WTC11 (cell line): ENCODE results near the gene MAP1B.

Source experiments
- CTCF ChIP-seq: fragments of 200-600 bp; IDR thresholded peaks from 2 replicates; pipeline ENCODE4 v1.8.0; 2022; ENCODE audit warnings: antibody characterized with exemption
- FOXK1 ChIP-seq: sonication (generic); formaldehyde crosslinking; IDR thresholded peaks from 2 replicates; pipeline ENCODE4 v1.8.0; 2022; ENCODE audit warnings: mild to moderate bottlenecking, moderate library complexity, missing genetic modification reagents
- FOXP1 ChIP-seq: sonication (generic); formaldehyde crosslinking; IDR thresholded peaks from 2 replicates; pipeline ENCODE4 v1.8.0; 2022; ENCODE audit warnings: missing genetic modification reagents, mild to moderate bottlenecking, moderate library complexity, borderline replicate concordance
- NFYB ChIP-seq: sonication (generic); formaldehyde crosslinking; conservative IDR thresholded peaks from 2 replicates; pipeline ENCODE4 v1.8.0; 2022; ENCODE audit warnings: low read depth, missing genetic modification reagents
- PREB ChIP-seq: sonication (generic); formaldehyde crosslinking; IDR thresholded peaks from 2 replicates; pipeline ENCODE4 v1.8.1; 2022; ENCODE audit warnings: mild to moderate bottlenecking, missing genetic modification reagents, moderate library complexity, borderline replicate concordance
- ZMAT4 ChIP-seq: fragments of 250-450 bp; sonication (Bioruptor Pico); IDR thresholded peaks from 2 replicates; pipeline ENCODE4 v1.9.0; 2021; ENCODE audit warnings: mild to moderate bottlenecking
- ZNF512 ChIP-seq: sonication (generic); formaldehyde crosslinking; IDR thresholded peaks from 2 replicates; pipeline ENCODE4 v1.8.1; 2022; ENCODE audit warnings: missing genetic modification reagents, borderline replicate concordance
- ZNF671 ChIP-seq: fragments of 250-450 bp; sonication (Bioruptor Pico); IDR thresholded peaks from 2 replicates; pipeline ENCODE4 v1.8.0; 2021; ENCODE audit warnings: mild to moderate bottlenecking
- TF ChIP-seq, protein P1 (sequence below): fragments of 250-450 bp; sonication (Bioruptor Pico); IDR thresholded peaks from 2 replicates; pipeline ENCODE4 v1.9.0; 2021; ENCODE audit warnings: mild to moderate bottlenecking, borderline replicate concordance
- TF ChIP-seq, protein P2 (sequence below): sonication (generic); formaldehyde crosslinking; IDR thresholded peaks from 2 replicates; pipeline ENCODE4 v1.8.0; 2022; ENCODE audit warnings: mild to moderate bottlenecking, missing genetic modification reagents
- TF ChIP-seq, protein P3 (sequence below): sonication (generic); formaldehyde crosslinking; IDR thresholded peaks from 2 replicates; pipeline ENCODE4 v1.8.1; 2023; ENCODE audit warnings: mild to moderate bottlenecking, missing genetic modification reagents

GRCh38 chr5:72064801-72065570 lies 42.3 kb upstream of the MAP1B start:
- TF ChIP-seq, protein P1, sequence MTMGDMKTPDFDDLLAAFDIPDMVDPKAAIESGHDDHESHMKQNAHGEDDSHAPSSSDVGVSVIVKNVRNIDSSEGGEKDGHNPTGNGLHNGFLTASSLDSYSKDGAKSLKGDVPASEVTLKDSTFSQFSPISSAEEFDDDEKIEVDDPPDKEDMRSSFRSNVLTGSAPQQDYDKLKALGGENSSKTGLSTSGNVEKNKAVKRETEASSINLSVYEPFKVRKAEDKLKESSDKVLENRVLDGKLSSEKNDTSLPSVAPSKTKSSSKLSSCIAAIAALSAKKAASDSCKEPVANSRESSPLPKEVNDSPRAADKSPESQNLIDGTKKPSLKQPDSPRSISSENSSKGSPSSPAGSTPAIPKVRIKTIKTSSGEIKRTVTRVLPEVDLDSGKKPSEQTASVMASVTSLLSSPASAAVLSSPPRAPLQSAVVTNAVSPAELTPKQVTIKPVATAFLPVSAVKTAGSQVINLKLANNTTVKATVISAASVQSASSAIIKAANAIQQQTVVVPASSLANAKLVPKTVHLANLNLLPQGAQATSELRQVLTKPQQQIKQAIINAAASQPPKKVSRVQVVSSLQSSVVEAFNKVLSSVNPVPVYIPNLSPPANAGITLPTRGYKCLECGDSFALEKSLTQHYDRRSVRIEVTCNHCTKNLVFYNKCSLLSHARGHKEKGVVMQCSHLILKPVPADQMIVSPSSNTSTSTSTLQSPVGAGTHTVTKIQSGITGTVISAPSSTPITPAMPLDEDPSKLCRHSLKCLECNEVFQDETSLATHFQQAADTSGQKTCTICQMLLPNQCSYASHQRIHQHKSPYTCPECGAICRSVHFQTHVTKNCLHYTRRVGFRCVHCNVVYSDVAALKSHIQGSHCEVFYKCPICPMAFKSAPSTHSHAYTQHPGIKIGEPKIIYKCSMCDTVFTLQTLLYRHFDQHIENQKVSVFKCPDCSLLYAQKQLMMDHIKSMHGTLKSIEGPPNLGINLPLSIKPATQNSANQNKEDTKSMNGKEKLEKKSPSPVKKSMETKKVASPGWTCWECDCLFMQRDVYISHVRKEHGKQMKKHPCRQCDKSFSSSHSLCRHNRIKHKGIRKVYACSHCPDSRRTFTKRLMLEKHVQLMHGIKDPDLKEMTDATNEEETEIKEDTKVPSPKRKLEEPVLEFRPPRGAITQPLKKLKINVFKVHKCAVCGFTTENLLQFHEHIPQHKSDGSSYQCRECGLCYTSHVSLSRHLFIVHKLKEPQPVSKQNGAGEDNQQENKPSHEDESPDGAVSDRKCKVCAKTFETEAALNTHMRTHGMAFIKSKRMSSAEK (CRISPR knock-in tag): no peak
- TF ChIP-seq FOXK1 (no peak), CTCF (no peak), NFYB (CRISPR knock-in tag) (no peak), FOXP1 (no peak), PREB (CRISPR knock-in tag) (no peak), ZNF671 (no peak), ZMAT4 (CRISPR knock-in tag) (no peak), ZNF512 (CRISPR knock-in tag) (no peak)
- TF ChIP-seq, protein P2, sequence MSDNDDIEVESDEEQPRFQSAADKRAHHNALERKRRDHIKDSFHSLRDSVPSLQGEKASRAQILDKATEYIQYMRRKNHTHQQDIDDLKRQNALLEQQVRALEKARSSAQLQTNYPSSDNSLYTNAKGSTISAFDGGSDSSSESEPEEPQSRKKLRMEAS (CRISPR knock-in tag): no peak
- TF ChIP-seq, protein P3, sequence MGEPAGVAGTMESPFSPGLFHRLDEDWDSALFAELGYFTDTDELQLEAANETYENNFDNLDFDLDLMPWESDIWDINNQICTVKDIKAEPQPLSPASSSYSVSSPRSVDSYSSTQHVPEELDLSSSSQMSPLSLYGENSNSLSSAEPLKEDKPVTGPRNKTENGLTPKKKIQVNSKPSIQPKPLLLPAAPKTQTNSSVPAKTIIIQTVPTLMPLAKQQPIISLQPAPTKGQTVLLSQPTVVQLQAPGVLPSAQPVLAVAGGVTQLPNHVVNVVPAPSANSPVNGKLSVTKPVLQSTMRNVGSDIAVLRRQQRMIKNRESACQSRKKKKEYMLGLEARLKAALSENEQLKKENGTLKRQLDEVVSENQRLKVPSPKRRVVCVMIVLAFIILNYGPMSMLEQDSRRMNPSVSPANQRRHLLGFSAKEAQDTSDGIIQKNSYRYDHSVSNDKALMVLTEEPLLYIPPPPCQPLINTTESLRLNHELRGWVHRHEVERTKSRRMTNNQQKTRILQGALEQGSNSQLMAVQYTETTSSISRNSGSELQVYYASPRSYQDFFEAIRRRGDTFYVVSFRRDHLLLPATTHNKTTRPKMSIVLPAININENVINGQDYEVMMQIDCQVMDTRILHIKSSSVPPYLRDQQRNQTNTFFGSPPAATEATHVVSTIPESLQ (CRISPR knock-in tag): no peak
